Stimulated activated CD4-positive, alpha-beta T cell treated with anti-CD3 and anti-CD28 coated beads, Interleukin-2, amount 100 ng/mL, for 48 hours (primary cell): Measurements from ENCODE around the gene AGMO.

Experiments used
- DNase-seq, 2 donors: peaks; one replicate each; pipeline ENCODE4 v3.0.0-alpha.2; 2020

Gene AGMO

DNA sequence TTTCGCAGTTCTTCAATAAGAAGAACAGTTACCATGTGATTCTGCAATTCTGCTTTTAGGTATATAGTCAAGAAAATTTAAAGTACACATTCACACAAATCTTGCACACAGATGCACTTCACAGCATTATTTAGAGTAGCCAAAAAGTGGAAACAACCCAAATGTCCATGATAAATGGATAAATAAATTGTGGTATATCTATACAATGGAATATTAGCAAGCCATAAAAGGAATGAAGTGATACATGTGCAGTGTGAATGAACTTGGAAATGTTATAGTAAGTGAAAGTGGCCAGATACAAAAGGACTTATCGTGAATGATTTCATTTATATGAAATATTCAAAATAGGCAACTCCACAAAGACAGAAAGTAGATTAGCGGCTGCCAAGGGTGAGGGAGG is 109.1 kb downstream of the AGMO start:
- DNase-seq, result no peak

GRCh38 chr7:15446722-15447121 is 115.1 kb downstream of the AGMO start:
- DNase-seq, result no peak

DNA sequence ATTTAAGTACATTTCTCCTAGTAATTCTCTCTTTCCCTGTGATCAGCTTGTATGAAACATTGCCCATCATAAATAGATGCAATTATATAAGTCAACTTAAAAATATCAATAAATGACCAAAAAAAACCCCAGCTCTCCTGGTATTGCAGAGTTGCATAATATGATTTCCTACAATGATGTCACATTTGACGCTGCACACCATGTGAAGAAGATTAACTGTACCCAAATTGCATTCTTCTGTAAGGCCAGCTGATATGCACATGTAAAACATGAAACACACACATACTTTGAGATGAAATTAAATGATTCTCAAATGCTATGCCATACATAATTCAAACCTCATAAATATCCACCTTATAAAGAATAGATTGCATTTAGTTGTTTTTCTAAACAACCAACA is 115.5 kb downstream of the AGMO start:
- no peak for DNase-seq

- no peak for DNase-seq
These were observed 119.9 kb downstream of the AGMO start for GRCh38 chr7:15441915-15442314.

DNA sequence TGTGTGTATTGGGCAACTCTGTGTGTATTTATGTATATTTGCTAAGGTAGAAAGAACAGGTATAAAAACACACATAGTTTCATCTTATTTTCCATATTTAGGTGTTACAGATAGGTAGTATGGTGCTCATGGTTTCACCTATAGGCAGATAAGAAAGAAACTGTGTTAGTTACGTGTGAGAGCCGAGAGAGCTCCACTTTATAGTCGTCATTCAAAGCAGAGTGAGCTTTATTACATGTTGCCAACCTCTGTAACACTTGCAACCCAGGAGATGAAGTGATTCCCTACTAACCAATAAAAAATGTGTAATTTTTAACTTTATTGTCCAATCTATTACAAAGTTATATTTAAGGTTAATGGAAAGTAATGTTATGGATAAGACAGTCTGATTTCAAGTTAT is 121.3 kb downstream of the AGMO start:
- DNase-seq, result no peak

- no peak for DNase-seq
These were observed 122.0 kb downstream of the AGMO start for GRCh38 chr7:15439853-15440252.

GRCh38 chr7:15433151-15433550 is 128.7 kb downstream of the AGMO start:
- no peak for DNase-seq

GRCh38 chr7:15430911-15431310 is 130.9 kb downstream of the AGMO start:
- DNase-seq, result no peak

DNA sequence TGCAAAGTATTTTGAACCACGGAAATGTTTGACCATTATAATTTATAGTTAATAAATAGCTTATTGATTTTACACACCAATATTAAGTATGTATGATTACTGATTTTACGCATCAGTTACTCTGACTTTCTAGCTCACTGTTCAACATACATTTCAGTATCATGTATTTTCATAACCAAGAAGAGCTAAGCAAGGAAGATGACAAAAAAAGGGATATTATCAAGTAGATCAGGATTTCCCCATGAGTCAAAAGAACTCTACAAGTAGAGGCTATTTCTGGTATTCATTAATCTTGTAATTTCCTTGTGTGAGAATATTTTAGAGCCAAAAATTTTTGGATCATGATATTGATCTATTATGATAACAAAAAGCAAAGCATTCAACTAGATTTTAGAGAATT is 131.6 kb downstream of the AGMO start:
- no peak for DNase-seq

DNA sequence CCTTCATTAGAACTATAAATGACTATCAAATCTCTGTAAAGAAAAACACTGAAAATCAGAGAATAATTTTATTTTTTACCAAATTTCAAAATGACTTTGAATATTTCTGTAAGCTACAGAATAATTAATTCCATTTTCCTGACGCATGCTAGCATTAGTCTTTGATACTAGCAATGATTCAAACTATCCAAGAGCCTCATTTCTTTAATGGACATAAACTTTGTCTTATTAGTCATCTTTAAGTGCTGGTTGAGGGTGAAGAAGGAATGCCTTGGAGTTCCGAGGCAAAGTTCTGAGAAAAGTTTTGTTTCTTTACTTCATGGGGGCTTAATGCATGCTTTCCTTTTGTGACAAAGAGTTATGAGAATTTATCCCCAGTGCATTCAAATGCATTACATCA is 137.3 kb downstream of the AGMO start:
- no peak for DNase-seq

- no peak for DNase-seq
These were observed 142.2 kb downstream of the AGMO start for GRCh38 chr7:15419596-15419995.

DNA sequence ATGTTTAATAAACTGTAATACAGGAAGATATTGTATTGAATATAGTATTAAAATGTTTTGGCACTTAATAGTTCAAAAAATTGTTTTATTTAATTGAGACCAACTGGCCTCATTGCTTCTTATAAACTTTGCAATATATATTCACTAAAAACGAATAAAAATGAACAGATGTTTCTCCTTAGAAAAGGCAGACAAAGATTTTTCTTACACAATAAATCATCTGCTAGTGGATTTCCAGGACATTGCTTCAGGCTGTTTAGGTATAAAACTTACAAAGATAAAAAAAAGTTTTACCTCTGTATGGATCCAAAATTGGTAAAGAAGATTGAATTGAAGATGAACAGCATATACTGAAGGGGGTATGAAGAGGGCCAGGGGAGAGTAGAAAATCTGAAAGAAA is 143.6 kb downstream of the AGMO start:
- DNase-seq, result no peak

- no peak for DNase-seq
These were observed 144.3 kb downstream of the AGMO start for GRCh38 chr7:15417341-15417988.

GRCh38 chr7:15411019-15411418 is 150.8 kb downstream of the AGMO start:
- no peak for DNase-seq

- no peak for DNase-seq
These were observed 153.9 kb downstream of the AGMO start for GRCh38 chr7:15407910-15408309.

GRCh38 chr7:15403751-15404150 is 158.1 kb downstream of the AGMO start:
- no peak for DNase-seq

DNA sequence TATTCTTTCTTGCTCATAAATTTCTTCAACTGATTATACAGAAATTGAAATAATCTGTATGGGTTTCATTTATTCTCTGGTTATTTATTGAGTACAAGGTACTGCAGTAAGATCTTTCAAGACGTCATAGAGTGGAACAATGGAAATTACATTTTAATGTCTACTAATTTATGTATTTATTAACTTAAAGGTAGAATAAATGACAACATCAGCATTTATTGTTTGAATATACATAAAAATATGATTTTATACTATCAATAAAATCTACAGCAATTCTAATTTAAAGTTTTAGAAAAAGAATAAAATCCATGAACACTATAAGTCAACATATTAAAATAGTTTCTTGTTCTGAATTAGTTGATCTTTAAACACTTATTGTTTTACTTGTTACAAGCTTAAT is 158.5 kb downstream of the AGMO start:
- no peak for DNase-seq

DNA sequence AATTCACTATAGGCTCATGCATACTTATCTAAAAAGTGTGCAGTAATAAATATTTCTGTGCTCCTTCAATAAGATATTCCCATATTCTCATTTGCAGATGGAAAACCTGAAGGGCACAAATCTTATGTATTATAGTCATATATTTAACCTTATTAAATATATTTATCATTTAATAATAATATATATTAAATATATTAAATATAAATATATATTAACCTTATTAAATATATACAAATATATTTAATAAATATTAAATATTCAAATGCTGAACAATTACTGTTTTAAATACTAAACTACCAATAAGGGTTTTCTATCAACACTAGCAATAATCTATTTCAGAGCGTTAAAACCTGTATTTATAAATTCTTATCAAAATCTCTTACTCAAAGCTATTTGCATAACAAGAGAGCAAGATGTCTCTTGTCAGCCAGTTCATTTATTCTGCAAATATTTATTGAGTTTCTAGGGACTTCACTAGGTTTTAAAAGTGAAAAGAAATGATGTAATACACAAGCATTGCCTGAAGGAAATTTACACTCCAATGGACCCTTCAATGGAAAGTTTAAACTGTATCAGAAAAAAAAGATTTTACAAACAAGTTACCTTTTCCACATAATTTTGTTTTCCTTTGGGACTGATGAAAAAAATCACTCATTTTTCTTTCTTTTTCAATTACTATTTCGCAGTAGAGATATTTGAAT is 159.2 kb downstream of the AGMO start:
- no peak for DNase-seq

- DNase-seq, result no peak
These were observed 161.4 kb downstream of the AGMO start for GRCh38 chr7:15400440-15400839.

- DNase-seq, result no peak
These were observed 162.4 kb downstream of the AGMO start for GRCh38 chr7:15399441-15399840.

- DNase-seq, result no peak
These were observed 163.7 kb downstream of the AGMO start for GRCh38 chr7:15397922-15398760.

DNA sequence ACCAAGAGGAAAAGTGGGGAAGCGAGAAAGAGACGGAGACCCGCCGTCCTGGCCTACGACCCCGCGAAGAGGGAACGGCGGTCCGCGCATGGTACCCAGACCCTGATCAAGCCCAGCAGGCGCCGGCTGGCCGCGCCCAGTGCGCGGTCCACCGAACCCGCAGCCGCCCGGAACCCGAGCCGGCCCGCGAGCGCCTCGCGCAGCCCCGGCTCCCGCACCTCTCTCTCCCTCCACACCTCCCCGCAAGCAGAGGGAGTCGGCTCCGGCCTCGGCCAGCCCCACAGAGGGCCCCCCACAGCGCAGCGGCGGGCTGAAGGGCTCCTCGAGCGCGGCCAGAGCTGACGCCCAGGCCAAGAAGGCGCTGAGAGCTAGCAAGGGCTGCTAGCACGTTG is 164.7 kb downstream of the AGMO start:
- no peak for DNase-seq

DNA sequence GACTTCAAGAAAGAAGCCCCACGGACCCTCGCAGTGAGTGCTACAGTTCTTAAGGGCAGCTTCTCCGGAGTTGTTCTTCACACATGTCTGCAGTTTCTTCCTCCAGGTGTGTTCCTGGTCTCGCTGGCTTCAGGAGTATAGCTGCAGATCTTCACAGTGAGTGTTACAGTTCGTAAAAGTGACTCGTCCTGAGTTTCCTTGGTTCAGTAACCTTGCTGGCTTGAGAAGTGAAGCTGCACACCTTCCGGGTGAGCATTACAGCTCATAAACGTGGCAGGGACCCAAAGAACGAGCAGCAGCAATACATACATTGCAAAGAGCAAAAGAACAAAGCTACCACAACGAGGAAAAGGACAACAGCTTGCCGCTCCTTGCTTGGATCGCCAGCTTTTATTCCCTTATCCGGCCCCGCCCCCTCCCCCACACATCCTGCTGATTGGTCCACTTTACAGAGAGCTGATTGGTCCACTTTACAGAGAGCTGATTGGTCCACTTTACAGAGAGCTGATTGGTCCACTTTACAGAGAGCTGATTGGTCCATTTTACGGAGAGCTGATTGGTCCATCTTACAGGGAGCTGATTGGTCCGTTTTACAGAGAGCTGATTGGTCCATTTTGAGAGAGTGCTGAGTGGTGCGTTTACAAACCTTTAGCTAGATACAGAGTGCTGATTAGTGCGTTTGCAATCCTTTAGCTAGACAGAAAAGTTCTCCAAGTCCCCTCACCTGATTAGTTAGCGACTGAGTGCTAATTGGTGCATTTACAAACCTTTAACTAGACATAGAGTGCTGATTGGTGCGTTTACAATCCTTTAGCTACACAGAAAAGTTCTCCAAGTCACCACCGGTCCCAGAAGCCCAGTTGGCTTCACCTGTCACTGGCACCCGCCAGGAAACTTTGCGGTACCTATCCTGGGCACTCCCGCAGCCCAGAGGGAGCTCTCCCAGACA is 165.3 kb downstream of the AGMO start:
- no peak for DNase-seq
